ENCODE data around the gene BRD1.

The BRD1 gene

GRCh38 chr22:49736538-49736937, 91.1 kb downstream of the BRD1 start:
- no peaks in the 10 kb centered on the region for H3K9me3 ChIP-seq (ENCODE audit: control insufficient read depth, low read length)
- no peaks in the 10 kb centered on the region for H3K4me1 ChIP-seq (ENCODE audit: control insufficient read depth, insufficient read depth, low read length)
- no peak overlapping the region for H3K4me3 ChIP-seq (ENCODE audit: insufficient read depth, low read depth, low read length)
- no peaks in the 10 kb centered on the region for H3K36me3 ChIP-seq (ENCODE audit: control insufficient read depth, insufficient read depth, low read length)
- H3K27me3 ChIP-seq (ENCODE audit: control insufficient read depth, insufficient read depth, low read length, poor library complexity, severe bottlenecking): no peaks in the 10 kb centered on the region
- WGBS, 2 experiments: 81 to 82% methylated on average over 5 of the region's 5 CpGs
- no peak overlapping the region for H3K27ac ChIP-seq (ENCODE audit: insufficient read depth, low read depth, low read length, poor library complexity, severe bottlenecking)

GRCh38 chr22:49735901-49736421, 91.7 kb downstream of the BRD1 start:
- no peak overlapping the region for H3K27ac ChIP-seq (ENCODE audit: insufficient read depth, low read depth, low read length, poor library complexity, severe bottlenecking)
- H3K4me3 ChIP-seq (ENCODE audit: insufficient read depth, low read depth, low read length): no peak overlapping the region
- WGBS, 2 experiments: 63 to 69% methylated on average over 12 to 13 of the region's 13 CpGs

GRCh38 chr22:49735411-49735900, 92.2 kb downstream of the BRD1 start:
- H3K27me3 ChIP-seq (ENCODE audit: control insufficient read depth, insufficient read depth, low read length, poor library complexity, severe bottlenecking): no peaks in the 10 kb centered on the region
- no peaks in the 10 kb centered on the region for H3K9me3 ChIP-seq (ENCODE audit: control insufficient read depth, low read length)
- H3K36me3 ChIP-seq (ENCODE audit: control insufficient read depth, insufficient read depth, low read length): no peaks in the 10 kb centered on the region
- no peak overlapping the region for H3K4me3 ChIP-seq (ENCODE audit: insufficient read depth, low read depth, low read length)
- no peaks in the 10 kb centered on the region for H3K4me1 ChIP-seq (ENCODE audit: control insufficient read depth, insufficient read depth, low read length)
- 27 to 31% methylated on average over 16 of the region's 16 CpGs for WGBS, 2 experiments
- no peak overlapping the region for H3K27ac ChIP-seq (ENCODE audit: insufficient read depth, low read depth, low read length, poor library complexity, severe bottlenecking)

More at GRCh38 chr22:49735901-49736421, 91.7 kb downstream of the BRD1 start:
- no peaks in the 10 kb centered on the region for H3K9me3 ChIP-seq (ENCODE audit: control insufficient read depth, low read length)
- H3K27me3 ChIP-seq (ENCODE audit: control insufficient read depth, insufficient read depth, low read length, poor library complexity, severe bottlenecking): no peaks in the 10 kb centered on the region
- no peaks in the 10 kb centered on the region for H3K4me1 ChIP-seq (ENCODE audit: control insufficient read depth, insufficient read depth, low read length)
- no peaks in the 10 kb centered on the region for H3K36me3 ChIP-seq (ENCODE audit: control insufficient read depth, insufficient read depth, low read length)

GRCh38 chr22:49734882-49735281, 92.8 kb downstream of the BRD1 start:
- Histone ChIP-seq H3K36me3 (ENCODE audit: control insufficient read depth, insufficient read depth, low read length) (no peaks in the 10 kb centered on the region), H3K9me3 (ENCODE audit: control insufficient read depth, low read length) (no peaks in the 10 kb centered on the region), H3K4me1 (ENCODE audit: control insufficient read depth, insufficient read depth, low read length) (no peaks in the 10 kb centered on the region), H3K27ac (ENCODE audit: insufficient read depth, low read depth, low read length, poor library complexity, severe bottlenecking) (no peak overlapping the region), H3K4me3 (ENCODE audit: insufficient read depth, low read depth, low read length) (no peak overlapping the region), H3K27me3 (ENCODE audit: control insufficient read depth, insufficient read depth, low read length, poor library complexity, severe bottlenecking) (no peaks in the 10 kb centered on the region)
- 76 to 81% methylated on average over 12 of the region's 12 CpGs for WGBS, 2 experiments

- Histone ChIP-seq H3K27me3 (ENCODE audit: control insufficient read depth, insufficient read depth, low read length, poor library complexity, severe bottlenecking) (no peaks in the 10 kb centered on the region), H3K36me3 (ENCODE audit: control insufficient read depth, insufficient read depth, low read length) (no peaks in the 10 kb centered on the region), H3K27ac (ENCODE audit: insufficient read depth, low read depth, low read length, poor library complexity, severe bottlenecking) (no peak overlapping the region), H3K4me3 (ENCODE audit: insufficient read depth, low read depth, low read length) (no peak overlapping the region), H3K9me3 (ENCODE audit: control insufficient read depth, low read length) (no peaks in the 10 kb centered on the region), H3K4me1 (ENCODE audit: control insufficient read depth, insufficient read depth, low read length) (no peaks in the 10 kb centered on the region)
- WGBS, 2 experiments: 83 to 84% methylated on average over 11 of the region's 11 CpGs
These were observed 93.3 kb downstream of the BRD1 start for GRCh38 chr22:49734390-49734789.

- Histone ChIP-seq H3K36me3 (ENCODE audit: control insufficient read depth, insufficient read depth, low read length) (no peaks in the 10 kb centered on the region), H3K27me3 (ENCODE audit: control insufficient read depth, insufficient read depth, low read length, poor library complexity, severe bottlenecking) (no peaks in the 10 kb centered on the region), H3K4me1 (ENCODE audit: control insufficient read depth, insufficient read depth, low read length) (no peaks in the 10 kb centered on the region), H3K4me3 (ENCODE audit: insufficient read depth, low read depth, low read length) (no peak overlapping the region), H3K27ac (ENCODE audit: insufficient read depth, low read depth, low read length, poor library complexity, severe bottlenecking) (no peak overlapping the region), H3K9me3 (ENCODE audit: control insufficient read depth, low read length) (no peaks in the 10 kb centered on the region)
- 92 to 93% methylated on average over 7 of the region's 7 CpGs for WGBS, 2 experiments
These were observed 94.0 kb downstream of the BRD1 start for GRCh38 chr22:49733631-49734030.

GRCh38 chr22:49730656-49731055, 97.0 kb downstream of the BRD1 start:
- 92 to 95% methylated on average over 9 of the region's 9 CpGs for WGBS, 2 experiments

GRCh38 chr22:49728570-49729271, 99.0 kb downstream of the BRD1 start:
- Histone ChIP-seq H3K4me3 (ENCODE audit: insufficient read depth, low read depth, low read length) (no peak overlapping the region), H3K36me3 (ENCODE audit: control insufficient read depth, insufficient read depth, low read length) (no peaks in the 10 kb centered on the region), H3K9me3 (ENCODE audit: control insufficient read depth, low read length) (no peaks in the 10 kb centered on the region), H3K4me1 (ENCODE audit: control insufficient read depth, insufficient read depth, low read length) (no peaks in the 10 kb centered on the region), H3K27ac (ENCODE audit: insufficient read depth, low read depth, low read length, poor library complexity, severe bottlenecking) (no peak overlapping the region), H3K27me3 (ENCODE audit: control insufficient read depth, insufficient read depth, low read length, poor library complexity, severe bottlenecking) (peaks cover 48% of the 10 kb centered on the region)
- WGBS, 2 experiments: 90% methylated on average over 31 of the region's 31 CpGs

More at GRCh38 chr22:49730656-49731055, 97.0 kb downstream of the BRD1 start:
- Histone ChIP-seq H3K36me3 (ENCODE audit: control insufficient read depth, insufficient read depth, low read length) (no peaks in the 10 kb centered on the region), H3K4me3 (ENCODE audit: insufficient read depth, low read depth, low read length) (no peak overlapping the region), H3K4me1 (ENCODE audit: control insufficient read depth, insufficient read depth, low read length) (no peaks in the 10 kb centered on the region), H3K27ac (ENCODE audit: insufficient read depth, low read depth, low read length, poor library complexity, severe bottlenecking) (no peak overlapping the region), H3K9me3 (ENCODE audit: control insufficient read depth, low read length) (no peaks in the 10 kb centered on the region), H3K27me3 (ENCODE audit: control insufficient read depth, insufficient read depth, low read length, poor library complexity, severe bottlenecking) (peaks cover 28% of the 10 kb centered on the region)

- no peak overlapping the region for H3K4me3 ChIP-seq (ENCODE audit: insufficient read depth, low read depth, low read length)
- peaks cover 54% of the 10 kb centered on the region for H3K27me3 ChIP-seq (ENCODE audit: control insufficient read depth, insufficient read depth, low read length, poor library complexity, severe bottlenecking)
- H3K36me3 ChIP-seq (ENCODE audit: control insufficient read depth, insufficient read depth, low read length): no peaks in the 10 kb centered on the region
- 75 to 81% methylated on average over 16 of the region's 16 CpGs for WGBS, 2 experiments
- H3K27ac ChIP-seq (ENCODE audit: insufficient read depth, low read depth, low read length, poor library complexity, severe bottlenecking): no peak overlapping the region
- no peaks in the 10 kb centered on the region for H3K4me1 ChIP-seq (ENCODE audit: control insufficient read depth, insufficient read depth, low read length)
- H3K9me3 ChIP-seq (ENCODE audit: control insufficient read depth, low read length): no peaks in the 10 kb centered on the region
These were observed 99.6 kb downstream of the BRD1 start for GRCh38 chr22:49727881-49728569.

- Histone ChIP-seq H3K27ac (ENCODE audit: insufficient read depth, low read depth, low read length, poor library complexity, severe bottlenecking) (no peak overlapping the region), H3K4me3 (ENCODE audit: insufficient read depth, low read depth, low read length) (no peak overlapping the region), H3K36me3 (ENCODE audit: control insufficient read depth, insufficient read depth, low read length) (no peaks in the 10 kb centered on the region), H3K9me3 (ENCODE audit: control insufficient read depth, low read length) (no peaks in the 10 kb centered on the region), H3K4me1 (ENCODE audit: control insufficient read depth, insufficient read depth, low read length) (no peaks in the 10 kb centered on the region), H3K27me3 (ENCODE audit: control insufficient read depth, insufficient read depth, low read length, poor library complexity, severe bottlenecking) (peaks cover 54% of the 10 kb centered on the region)
- 93 to 94% methylated on average over 27 of the region's 27 CpGs for WGBS, 2 experiments
These were observed 100.3 kb downstream of the BRD1 start for GRCh38 chr22:49727191-49727880.
